HFF-Myc (cell line): Measurements from ENCODE around the gene MORC4.

ENCODE experiments used
- DNase-seq: peaks from one replicate; pipeline ENCODE4 v3.0.0-alpha.2; 2011; ENCODE audit warnings: low read depth; ENCODE audit errors: extremely low read depth
- H3K4me3 ChIP-seq: replicated peaks from 2 replicates; pipeline ENCODE4 v1.5.1; 2011; ENCODE audit warnings: low read depth, mild to moderate bottlenecking, control low read depth, low read length
- TF ChIP-seq, protein P1 (sequence below): IDR thresholded peaks from 2 replicates; pipeline ENCODE4 v1.5.1; 2012; ENCODE audit warnings: mild to moderate bottlenecking, low read depth, low read length, control low read depth; ENCODE audit errors: missing control alignments

Gene MORC4

DNA sequence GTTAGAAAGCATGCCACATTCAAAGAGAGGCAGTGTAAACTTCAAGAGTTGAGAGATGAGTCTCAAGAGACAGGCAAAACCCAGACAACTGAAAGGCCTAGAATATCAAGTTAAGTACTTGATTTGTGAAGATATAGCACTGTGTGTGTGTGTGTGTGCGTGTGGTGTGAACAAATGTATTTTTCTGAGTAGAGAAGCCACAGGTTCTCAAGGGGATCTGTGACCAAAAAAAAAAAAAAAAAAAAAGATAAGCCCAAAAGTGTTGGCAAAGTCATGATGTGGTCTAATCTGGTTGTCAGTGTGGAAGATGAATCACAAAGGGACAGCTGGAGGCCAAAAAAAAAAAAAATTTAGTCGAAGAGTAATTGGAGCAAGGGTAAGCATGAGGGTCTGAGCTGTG, 100.7 kb downstream of the MORC4 start:
- DNase-seq, result no peak
- TF ChIP-seq, protein P1, sequence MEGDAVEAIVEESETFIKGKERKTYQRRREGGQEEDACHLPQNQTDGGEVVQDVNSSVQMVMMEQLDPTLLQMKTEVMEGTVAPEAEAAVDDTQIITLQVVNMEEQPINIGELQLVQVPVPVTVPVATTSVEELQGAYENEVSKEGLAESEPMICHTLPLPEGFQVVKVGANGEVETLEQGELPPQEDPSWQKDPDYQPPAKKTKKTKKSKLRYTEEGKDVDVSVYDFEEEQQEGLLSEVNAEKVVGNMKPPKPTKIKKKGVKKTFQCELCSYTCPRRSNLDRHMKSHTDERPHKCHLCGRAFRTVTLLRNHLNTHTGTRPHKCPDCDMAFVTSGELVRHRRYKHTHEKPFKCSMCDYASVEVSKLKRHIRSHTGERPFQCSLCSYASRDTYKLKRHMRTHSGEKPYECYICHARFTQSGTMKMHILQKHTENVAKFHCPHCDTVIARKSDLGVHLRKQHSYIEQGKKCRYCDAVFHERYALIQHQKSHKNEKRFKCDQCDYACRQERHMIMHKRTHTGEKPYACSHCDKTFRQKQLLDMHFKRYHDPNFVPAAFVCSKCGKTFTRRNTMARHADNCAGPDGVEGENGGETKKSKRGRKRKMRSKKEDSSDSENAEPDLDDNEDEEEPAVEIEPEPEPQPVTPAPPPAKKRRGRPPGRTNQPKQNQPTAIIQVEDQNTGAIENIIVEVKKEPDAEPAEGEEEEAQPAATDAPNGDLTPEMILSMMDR, result no peak
- H3K4me3 ChIP-seq, result no peak overlapping the region

DNA sequence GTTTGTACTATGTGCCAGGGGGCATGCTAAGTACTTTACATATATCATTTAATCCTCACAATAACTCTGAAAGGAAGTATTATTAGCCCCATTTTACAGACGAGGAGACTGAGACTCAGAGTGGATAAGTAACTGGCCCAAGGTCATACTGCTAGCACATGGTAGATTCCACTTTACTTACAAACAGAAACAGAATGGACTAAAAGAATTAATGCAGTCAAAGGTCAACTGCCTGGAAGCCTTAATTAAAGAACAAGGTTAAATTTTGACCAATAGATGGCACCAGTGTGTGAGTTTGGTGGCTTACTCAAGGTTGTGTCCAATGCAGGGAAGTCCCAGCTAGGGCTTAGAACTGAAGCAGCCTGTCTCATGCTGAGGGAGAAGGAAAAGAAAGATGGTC, 101.5 kb downstream of the MORC4 start:
- peak; percentile 24 for DNase-seq
- TF ChIP-seq, protein P1, result peak; percentile 29
- H3K4me3 ChIP-seq, result no peak overlapping the region

DNA sequence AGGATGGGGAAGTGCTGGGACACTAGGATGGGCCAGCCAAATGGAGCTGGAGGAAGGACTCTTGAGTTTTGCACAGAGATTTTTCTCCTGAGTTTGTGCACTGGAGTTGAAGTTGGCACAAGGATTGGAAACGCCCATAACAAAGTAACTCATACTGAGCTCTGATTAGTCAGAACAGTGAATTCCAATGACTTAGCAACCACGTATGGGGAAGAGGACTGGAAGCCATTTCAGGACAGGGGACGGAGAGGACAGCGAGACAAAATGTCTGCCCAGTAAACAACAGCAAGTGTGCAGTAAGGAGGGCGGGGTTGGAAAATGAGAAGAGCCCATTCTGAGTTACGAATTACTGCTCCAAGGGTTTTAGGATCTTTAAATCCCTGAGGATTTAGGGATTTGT, 102.8 kb downstream of the MORC4 start:
- TF ChIP-seq, protein P1, result no peak
- DNase-seq, result peak; percentile 6
- H3K4me3 ChIP-seq, result no peak overlapping the region

DNA sequence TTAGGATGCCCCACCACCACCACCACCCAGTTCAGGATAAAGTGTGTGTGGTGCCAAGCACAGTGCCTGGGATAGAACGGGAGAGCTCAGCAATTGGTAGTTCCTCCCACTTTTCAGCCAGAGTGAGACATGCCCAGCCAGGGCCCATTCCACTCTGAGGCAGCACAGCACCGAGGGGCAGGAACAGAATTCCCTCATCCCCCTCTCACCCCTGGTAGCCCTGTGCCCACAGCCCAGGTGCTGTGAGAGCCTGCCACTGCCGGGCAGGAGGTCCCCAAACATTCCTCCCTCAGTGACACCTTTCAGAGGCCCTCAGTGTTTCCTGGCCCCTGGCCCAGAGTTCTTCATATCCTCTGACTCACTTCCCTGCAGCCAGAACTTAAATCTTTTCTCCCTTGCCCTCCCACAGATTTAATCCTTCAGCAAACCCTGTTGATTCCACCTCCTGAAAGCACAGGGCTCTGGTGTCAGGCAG, 105.0 kb downstream of the MORC4 start:
- DNase-seq, result peak; percentile 48
- no peak overlapping the region for H3K4me3 ChIP-seq
- TF ChIP-seq, protein P1, result no peak

DNA sequence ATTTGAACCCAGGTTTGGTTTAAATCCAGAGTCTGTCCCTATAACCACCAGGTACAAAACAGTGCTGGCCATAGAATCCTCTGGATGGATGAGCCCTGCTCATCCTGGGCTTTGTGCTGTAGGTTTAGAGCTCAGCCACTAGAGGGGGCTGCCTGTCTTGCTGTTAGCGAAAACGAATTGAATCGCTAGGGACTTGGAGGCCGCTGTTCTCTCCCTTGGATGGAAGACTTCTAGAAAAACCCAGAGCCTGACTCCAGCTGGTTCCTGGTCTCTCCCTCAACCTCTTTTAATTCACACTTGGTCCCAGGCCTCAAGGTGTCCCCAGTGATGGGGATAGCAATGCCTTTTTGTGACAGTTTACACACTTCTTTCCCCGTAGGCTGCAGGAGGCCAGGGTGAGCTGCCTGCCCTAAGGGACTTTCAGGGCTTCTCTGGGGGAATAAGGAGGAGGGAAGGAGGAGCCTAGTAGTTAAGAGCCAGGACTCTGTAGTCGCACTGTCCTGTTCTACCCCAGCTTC, 105.6 kb downstream of the MORC4 start:
- H3K4me3 ChIP-seq, result no peak overlapping the region
- TF ChIP-seq, protein P1, result peak; percentile 79
- peak; percentile 40 for DNase-seq

DNA sequence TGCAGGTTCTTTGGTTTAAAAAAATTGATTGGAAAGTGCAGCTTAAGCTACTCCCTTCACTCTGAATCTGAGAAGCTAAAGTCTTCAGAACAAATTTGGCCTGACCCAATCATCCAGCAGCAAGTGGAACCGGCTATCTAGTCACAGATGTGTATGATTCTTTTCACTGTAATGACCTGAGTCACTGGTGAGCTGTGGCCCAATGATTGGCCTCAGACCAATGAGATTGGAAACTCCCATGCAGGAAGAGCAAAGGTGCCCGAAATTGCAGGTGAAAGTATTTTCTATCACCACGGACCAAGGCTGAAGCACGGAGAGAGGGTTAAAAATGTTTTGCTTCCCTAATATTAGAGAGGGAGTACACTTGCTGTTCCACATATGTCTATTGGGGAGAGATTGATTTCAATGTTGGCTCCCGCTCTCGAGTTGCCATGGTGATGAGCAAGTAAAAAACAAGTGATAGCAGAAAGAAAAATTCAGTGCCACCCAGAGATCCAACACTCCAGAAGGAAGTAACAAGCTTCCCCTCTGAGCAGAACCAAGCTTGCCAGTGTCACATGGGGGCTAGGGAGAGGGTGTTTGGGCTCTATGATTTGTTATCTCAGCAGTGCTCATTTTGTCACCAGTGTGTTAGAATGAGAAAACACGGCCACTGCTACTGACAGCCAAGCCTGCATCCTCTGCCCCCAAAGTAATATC, 108.1 kb downstream of the MORC4 start:
- no peak overlapping the region for H3K4me3 ChIP-seq
- DNase-seq, result no peak
- TF ChIP-seq, protein P1, result no peak
